ENCODE results near the gene PREX1.

PREX1 gene

DNA sequence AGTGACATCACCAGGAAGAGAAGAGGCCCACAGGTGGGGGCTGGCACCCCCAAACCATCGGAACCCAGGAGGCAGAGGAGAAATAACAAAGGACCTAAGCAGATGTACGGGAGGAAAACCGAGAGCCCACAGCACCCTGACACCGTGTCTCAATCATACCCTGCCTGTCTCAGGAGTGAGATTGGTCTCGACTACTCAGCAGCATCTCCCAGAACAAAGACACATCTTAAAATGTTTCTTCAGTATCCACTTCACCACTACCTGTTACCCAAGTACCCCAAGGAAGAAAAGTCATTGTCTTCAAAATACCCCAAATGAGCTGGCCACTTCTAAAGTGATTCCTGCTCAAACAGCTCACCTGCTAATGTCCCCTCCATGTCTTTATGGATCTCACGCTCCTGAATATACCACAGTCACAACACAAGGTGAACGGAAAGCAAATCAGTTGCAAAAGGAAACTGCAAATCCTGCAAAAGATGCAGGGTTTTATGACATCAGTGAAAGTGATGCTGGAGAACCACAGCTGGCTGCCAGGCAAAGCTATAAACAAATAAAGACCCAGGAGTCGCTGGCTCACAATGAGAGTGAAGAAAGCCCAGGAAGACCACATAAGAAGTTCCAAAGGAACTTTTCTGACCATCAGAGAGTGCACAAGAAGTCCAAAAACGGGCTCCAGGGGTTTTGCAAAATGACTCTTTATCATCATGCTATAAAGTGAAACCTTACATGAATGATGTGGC lies 44.1 kb downstream of the PREX1 start:
- TF ChIP-seq, protein P1, sequence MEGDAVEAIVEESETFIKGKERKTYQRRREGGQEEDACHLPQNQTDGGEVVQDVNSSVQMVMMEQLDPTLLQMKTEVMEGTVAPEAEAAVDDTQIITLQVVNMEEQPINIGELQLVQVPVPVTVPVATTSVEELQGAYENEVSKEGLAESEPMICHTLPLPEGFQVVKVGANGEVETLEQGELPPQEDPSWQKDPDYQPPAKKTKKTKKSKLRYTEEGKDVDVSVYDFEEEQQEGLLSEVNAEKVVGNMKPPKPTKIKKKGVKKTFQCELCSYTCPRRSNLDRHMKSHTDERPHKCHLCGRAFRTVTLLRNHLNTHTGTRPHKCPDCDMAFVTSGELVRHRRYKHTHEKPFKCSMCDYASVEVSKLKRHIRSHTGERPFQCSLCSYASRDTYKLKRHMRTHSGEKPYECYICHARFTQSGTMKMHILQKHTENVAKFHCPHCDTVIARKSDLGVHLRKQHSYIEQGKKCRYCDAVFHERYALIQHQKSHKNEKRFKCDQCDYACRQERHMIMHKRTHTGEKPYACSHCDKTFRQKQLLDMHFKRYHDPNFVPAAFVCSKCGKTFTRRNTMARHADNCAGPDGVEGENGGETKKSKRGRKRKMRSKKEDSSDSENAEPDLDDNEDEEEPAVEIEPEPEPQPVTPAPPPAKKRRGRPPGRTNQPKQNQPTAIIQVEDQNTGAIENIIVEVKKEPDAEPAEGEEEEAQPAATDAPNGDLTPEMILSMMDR (IDR thresholded peaks at IDR 0.05; ENCODE audit: control insufficient read depth, extremely low read depth, insufficient read depth): no peak
- no peak for DNase-seq (ENCODE audit: low read depth)

DNA sequence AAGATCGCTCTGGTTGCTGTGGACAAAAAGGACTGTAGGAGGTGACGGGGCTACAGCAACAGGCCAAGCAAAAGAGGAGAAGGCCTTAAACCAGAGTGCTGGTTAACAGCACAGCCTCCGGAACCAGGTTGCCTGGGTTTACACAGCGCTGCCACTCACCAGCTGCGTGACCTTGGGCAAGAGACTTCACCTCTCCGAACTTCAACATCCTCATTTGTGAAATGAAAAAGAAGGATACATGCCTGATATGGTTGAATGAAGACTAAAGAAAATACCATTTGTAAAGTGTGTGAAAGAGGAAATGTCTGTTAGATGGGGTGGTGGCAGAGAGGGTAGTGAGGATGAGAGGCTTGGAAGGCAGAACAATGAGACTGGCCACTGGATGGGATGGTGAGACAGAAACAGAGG lies 44.9 kb downstream of the PREX1 start:
- no peak for DNase-seq (ENCODE audit: low read depth)
- no peak overlapping the region for H3K4me3 ChIP-seq (ENCODE audit: low read depth, low read length)
- TF ChIP-seq, protein P1 (IDR thresholded peaks at IDR 0.05; ENCODE audit: control insufficient read depth, extremely low read depth, insufficient read depth): no peak

More for the DNA sequence above, 44.1 kb downstream of the PREX1 start:
- H3K4me3 ChIP-seq (ENCODE audit: low read depth, low read length): no peak overlapping the region

DNA sequence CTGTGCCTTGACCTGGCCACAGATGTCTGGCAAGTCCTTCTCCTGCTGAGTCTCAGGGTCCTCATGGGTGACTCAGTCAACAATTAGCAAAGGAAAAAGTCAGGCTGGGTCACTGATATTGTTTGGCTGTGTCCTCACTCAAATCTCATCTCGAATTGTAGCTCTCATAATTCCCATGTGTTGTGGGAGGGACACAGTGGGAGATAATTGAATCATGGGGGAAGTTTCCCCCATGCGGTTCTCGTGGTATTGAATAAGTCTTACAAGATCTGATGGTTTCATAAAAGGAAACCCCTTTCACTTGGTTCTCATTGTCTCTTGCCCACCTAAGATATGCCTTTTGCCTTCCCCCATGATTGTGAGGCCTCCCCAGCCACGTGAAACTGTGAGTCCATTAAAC lies 45.7 kb downstream of the PREX1 start:
- DNase-seq (ENCODE audit: low read depth): no peak
- TF ChIP-seq, protein P1 (IDR thresholded peaks at IDR 0.05; ENCODE audit: control insufficient read depth, extremely low read depth, insufficient read depth): no peak
- no peak overlapping the region for H3K4me3 ChIP-seq (ENCODE audit: low read depth, low read length)

DNA sequence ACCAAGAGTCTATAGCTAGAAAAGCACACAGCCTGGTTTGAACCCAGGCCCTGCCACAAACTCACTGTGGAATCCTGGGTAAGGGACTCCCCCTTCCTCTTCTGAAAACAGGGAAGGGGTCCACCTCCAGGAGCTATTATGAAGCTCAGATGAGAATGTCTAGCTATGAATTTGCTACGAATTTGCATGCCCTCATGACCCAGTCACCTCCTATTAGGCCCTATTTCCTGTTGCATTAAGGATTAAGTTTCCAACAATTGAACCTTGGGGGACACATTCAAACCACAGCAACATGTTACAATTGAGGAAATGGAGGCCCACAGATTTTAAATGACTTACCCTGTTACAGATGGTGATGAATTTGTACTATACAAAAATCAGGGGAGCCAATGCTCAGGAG lies 46.2 kb downstream of the PREX1 start:
- no peak for DNase-seq (ENCODE audit: low read depth)
- TF ChIP-seq, protein P1 (IDR thresholded peaks at IDR 0.05; ENCODE audit: control insufficient read depth, extremely low read depth, insufficient read depth): no peak
- no peak overlapping the region for H3K4me3 ChIP-seq (ENCODE audit: low read depth, low read length)

DNA sequence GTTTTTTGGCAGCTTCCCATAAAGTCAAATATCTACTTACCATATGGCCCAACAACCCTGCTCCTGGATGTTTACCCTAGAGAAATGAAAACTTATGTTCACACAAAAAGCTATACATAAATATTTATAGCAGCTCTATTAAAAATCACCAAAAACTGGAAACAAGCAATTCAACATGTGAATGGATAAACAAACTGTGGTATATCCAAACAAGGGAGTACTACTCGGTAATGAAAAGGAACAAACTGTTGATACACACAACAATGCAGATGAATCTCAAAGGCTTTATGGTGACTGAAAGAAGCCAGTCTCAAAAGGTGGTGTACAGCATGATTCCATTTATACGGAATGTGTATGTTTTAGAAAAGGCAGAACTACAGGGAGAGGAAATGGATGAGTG lies 48.4 kb downstream of the PREX1 start:
- TF ChIP-seq, protein P1 (IDR thresholded peaks at IDR 0.05; ENCODE audit: control insufficient read depth, extremely low read depth, insufficient read depth): no peak
- H3K4me3 ChIP-seq (ENCODE audit: low read depth, low read length): no peak overlapping the region
- no peak for DNase-seq (ENCODE audit: low read depth)

DNA sequence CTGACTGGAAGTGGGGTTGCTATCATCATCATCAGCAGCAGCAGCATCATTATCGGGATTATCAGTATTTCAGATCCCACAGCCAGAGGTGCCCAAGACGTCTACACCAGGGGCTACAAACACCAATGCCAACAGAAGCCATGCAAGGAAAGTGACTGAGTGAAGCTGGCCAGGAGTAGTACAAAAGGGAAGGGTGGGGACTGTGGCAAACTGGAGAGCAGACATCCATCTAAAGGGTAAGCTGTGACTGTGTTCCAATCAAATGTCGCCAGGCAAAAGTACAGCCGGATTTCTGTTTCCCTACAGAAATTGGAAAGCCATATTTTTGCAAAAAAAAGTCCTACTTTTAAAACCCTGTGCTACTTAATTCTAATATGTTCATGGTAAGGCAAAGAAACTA lies 50.0 kb downstream of the PREX1 start:
- no peak overlapping the region for H3K4me3 ChIP-seq (ENCODE audit: low read depth, low read length)
- TF ChIP-seq, protein P1 (IDR thresholded peaks at IDR 0.05; ENCODE audit: control insufficient read depth, extremely low read depth, insufficient read depth): no peak
- DNase-seq (ENCODE audit: low read depth): no peak

DNA sequence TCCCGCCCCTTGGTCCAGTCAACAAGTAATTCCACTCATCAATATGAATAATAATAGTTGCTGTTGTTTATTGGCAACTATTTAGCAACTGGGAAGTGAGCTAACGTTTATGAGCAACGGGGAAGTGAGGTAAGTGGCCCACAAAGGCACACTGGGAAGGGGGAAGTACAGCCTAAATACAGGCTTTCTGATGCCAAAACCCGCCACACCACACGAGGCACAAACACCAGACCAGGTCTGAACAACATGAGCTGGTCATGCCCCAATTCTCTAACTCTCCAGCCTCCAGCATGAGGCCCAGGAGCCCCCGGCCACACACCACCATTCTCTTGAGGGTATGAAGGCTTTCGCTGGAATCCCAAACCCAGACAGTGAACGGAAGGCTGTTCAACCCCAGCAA lies 50.8 kb downstream of the PREX1 start:
- TF ChIP-seq, protein P1 (IDR thresholded peaks at IDR 0.05; ENCODE audit: control insufficient read depth, extremely low read depth, insufficient read depth): no peak
- H3K4me3 ChIP-seq (ENCODE audit: low read depth, low read length): no peak overlapping the region
- no peak for DNase-seq (ENCODE audit: low read depth)

Measured in LNCaP clone FGC (cell line).